ENCODE measurements around the gene CDC42BPG.
"Not testable (repeated sequence)": the region's sequence is repeated elsewhere in the genome, so short reads cannot be mapped to it uniquely, and the experiment has no call there.

The CDC42BPG gene

GRCh38 chr11:64832467-64833197, 11.8 kb downstream of the CDC42BPG start:
- DNase-seq, result no peak

- DNase-seq, result no peak
Observed at GRCh38 chr11:64831411-64831891, 13.0 kb downstream of the CDC42BPG start.

- no peak for DNase-seq
Observed at GRCh38 chr11:64829536-64830251, 14.8 kb downstream of the CDC42BPG start.

GRCh38 chr11:64827451-64827839, 17.0 kb downstream of the CDC42BPG start:
- no peak for DNase-seq

GRCh38 chr11:64826578-64827450, 17.6 kb downstream of the CDC42BPG start:
- DNase-seq, result no peak

- DNase-seq, result no peak
Observed at GRCh38 chr11:64826062-64826461, 18.4 kb downstream of the CDC42BPG start.

- DNase-seq, result no peak
Observed at GRCh38 chr11:64823568-64824119, 20.8 kb downstream of the CDC42BPG start.

GRCh38 chr11:64817476-64817875, 27.0 kb downstream of the CDC42BPG start:
- no peak for DNase-seq

- DNase-seq, result not testable (repeated sequence)
Observed at GRCh38 chr11:64815433-64815832, 29.0 kb downstream of the CDC42BPG start.

- DNase-seq, result no peak
Observed at GRCh38 chr11:64814712-64815187, 29.7 kb downstream of the CDC42BPG start.

- no peak for DNase-seq
Observed at GRCh38 chr11:64813826-64814225, 30.6 kb downstream of the CDC42BPG start.

GRCh38 chr11:64810891-64811272, 33.6 kb downstream of the CDC42BPG start:
- DNase-seq, result peak; percentile 66

GRCh38 chr11:64810271-64810890, 34.1 kb downstream of the CDC42BPG start, which contains the start of gene MEN1:
TSS of gene MEN1 (minus strand) at chr11:64810551. CDS start at chr11:64810109, 442 bp downstream.
- peak; percentile 96 for DNase-seq

- no peak for DNase-seq
Observed at GRCh38 chr11:64809781-64810241, 34.6 kb downstream of the CDC42BPG start.

GRCh38 chr11:64805481-64805880, 39.0 kb downstream of the CDC42BPG start:
- DNase-seq, result no peak

- DNase-seq, result no peak
Observed at GRCh38 chr11:64804346-64805210, 39.9 kb downstream of the CDC42BPG start.

- no peak for DNase-seq
Observed at GRCh38 chr11:64803846-64804345, 40.6 kb downstream of the CDC42BPG start.

- DNase-seq, result peak; percentile 67
Observed at GRCh38 chr11:64803158-64803845, 41.2 kb downstream of the CDC42BPG start, which contains the start of gene MAP4K2. TSS of gene MAP4K2 (minus strand) at chr11:64803214. CDS start at chr11:64803149, 65 bp downstream.

- no peak for DNase-seq
Observed at GRCh38 chr11:64802370-64803157, 41.9 kb downstream of the CDC42BPG start.
